Posterior cingulate gyrus (tissue), 11 donors: ENCODE results near the gene ZDHHC9.

ENCODE experiments used
- DNase-seq, 10 donors: peaks; one replicate each; pipeline versions ENCODE4 v3.0.0 to v3.0.0-alpha.2; 2020 to 2021; ENCODE audit warnings: mixed read lengths in 3 of 10
- intact Hi-C: fragments of 100-400 bp; cut with DNase I; formaldehyde crosslinking; loops from one replicate; pipeline ENCODE4 v1.15.1; 2023

The ZDHHC9 gene

DNA sequence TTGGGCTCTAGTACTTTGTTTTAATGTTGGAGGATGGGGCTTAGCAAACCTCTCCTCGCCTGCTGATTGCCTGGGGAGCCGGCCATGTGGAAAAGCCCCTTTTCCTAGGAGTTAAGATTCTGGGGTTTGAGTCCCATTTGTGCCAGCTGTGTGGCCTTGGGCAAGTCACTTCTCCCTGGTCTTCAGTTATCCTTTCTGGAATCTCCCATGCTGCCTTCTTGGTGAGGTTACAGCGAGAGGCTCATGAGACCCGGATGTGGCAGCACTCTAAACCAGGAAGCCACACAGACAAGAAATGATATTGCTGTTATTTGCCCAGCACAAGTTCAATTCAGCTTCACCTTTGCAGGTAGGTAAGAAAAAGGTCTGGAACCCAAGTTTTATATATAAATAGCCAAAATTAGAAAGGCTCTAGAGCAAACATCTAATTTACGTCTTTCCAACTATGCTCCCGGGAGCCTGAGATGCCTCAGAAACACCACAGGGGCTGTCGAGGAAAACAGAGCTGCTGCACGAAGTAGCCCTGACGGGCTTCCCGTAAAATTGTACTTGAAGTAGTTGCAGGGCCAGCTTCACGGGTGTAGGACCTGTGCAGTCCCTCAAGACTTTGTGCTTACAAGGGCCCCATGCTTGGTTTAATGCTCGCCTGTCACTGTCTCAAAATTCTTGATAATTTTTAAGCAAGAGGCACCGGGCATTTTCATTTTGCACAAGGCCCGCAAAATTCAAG, 72.3 kb downstream of the ZDHHC9 start:
- peak in 2 of 10 donors; percentile 56 to 59 for DNase-seq
- intact Hi-C loops: no loop called here

DNA sequence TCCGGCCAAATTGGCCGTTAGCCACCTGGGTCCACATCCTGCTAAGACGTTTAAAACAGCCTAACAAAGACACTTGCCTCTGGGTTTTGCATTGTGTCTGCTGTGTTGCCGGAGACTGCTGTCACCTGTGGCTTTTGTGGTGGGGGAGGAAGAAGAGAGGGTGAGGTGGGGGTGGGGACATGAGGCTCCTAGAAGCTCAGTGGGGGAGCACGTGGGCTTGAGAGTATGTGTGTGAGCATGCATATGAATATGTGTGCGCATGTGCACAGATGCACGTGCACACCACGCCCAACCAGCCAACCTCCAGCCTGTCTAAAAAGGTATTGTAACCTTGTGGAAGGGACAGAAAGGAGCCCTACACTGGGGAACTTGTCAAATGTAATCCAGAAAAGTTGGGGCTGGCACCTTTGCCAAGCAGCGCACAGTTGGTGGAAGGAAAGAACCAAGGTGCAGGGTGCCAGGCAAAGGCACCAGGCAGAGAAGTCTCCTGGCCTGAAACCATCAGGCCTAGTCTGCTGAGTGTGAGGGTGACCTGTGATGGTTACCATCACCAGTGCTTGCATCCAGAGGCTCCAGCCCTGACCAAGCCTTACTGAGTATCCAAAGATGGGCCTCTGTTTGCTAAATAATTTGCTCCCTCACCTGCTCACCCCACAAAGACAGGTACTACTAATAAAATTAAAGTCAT, 74.1 kb downstream of the ZDHHC9 start:
- DNase-seq: peak in 3 of 10 donors; percentile 20 to 28 (median 23)
- intact Hi-C loops: no loop called here

DNA sequence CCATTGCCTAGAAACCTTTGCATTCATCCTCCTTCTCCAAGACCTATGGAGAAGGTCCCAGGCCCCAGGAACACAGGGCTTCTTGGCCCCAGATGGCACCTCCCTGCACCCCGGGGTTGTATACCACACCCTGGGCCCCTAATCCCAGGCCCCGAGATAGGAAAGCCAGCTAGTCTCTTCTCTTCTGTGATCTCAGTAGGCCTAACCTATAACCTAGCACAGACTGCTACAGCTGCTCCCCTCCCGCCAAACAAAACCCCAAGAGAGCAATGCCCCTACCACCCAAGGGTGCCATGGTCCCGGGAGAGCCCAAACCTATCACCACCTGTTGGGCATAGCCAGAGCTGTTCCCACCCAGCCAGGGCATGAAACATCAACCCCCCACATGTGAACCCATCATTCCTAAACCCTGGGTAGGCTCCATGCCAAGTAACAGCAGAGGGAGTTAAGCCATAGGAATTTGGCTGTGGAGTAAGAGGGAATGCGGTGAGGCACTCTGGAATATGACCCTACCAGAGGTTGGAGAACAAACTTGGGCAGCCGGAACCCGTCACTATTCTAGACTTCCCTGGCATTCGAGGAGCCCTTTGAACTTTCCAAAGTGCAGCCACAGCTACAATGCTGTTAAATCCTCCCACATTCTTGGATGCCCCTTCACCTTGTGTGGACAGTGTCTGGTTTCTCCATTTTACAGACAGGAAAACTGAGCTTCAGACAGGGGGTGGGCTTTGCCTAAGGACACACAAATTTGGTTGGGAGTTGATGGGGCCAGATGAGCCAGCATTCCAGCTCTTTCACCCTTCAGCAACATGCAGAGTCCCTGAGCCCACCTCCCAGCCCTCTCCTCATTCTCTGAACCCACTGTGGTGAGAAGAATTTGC, 74.9 kb downstream of the ZDHHC9 start:
- intact Hi-C loops: no loop called here
- DNase-seq: peak in 3 of 10 donors; percentile 10 to 65 (median 50)

DNA sequence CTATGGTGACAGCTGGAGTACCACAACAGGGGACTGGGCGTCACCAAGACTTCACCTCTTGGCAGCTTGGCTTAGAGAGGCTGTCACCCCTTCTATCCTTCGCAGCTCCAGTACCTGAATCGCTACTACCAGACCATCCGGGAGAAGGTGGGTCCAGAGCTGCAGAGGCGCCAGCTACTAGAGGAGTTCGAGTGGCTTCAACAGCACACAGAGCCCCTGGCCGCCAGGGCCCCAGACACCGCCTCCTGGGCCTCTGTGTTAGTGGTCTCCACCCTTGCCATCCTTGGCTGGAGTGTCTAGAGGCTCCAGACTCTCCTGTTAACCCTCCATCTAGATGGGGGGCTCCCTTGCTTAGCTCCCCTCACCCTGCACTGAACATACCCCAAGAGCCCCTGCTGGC, 75.5 kb downstream of the ZDHHC9 start:
- peak in 3 of 10 donors; percentile 33 to 67 (median 53) for DNase-seq
- intact Hi-C loops: no loop called here

GRCh38 chrX:129763666-129764065, 80.0 kb downstream of the ZDHHC9 start:
- no peak for DNase-seq
- intact Hi-C loops: no loop called here

DNA sequence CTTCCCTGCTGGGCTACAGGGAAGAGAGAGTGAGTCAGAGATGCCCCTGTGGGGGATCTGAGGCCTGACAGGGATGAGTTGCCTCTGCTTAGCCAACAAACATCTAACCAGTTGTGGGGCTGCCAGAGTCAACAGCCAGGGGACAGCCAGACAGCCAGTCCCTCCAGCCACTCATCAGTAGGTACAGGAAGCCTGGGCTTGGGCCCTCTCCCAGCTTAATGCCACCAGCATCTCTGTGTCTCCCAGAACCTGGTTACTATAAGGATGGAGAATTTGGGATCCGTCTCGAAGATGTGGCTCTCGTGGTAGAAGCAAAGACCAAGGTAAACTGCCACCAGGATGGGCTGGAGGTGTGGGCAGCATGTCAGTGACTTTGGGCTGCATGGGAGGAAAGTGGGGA, 81.2 kb downstream of the ZDHHC9 start:
- intact Hi-C loops: no loop called here
- peak in 2 of 10 donors; percentile 40 to 81 for DNase-seq

GRCh38 chrX:129761596-129761995, 82.1 kb downstream of the ZDHHC9 start:
- DNase-seq: peak in 3 of 10 donors; percentile 6 to 29 (median 24)
- intact Hi-C loops: no loop called here

- intact Hi-C loops: no loop called here
- DNase-seq: peak in 2 of 10 donors; percentile 8 to 63
Observed at GRCh38 chrX:129760981-129761380, 82.7 kb downstream of the ZDHHC9 start.

- intact Hi-C loops: no loop called here
Observed at GRCh38 chrX:129760155-129760554, 83.5 kb downstream of the ZDHHC9 start.

DNA sequence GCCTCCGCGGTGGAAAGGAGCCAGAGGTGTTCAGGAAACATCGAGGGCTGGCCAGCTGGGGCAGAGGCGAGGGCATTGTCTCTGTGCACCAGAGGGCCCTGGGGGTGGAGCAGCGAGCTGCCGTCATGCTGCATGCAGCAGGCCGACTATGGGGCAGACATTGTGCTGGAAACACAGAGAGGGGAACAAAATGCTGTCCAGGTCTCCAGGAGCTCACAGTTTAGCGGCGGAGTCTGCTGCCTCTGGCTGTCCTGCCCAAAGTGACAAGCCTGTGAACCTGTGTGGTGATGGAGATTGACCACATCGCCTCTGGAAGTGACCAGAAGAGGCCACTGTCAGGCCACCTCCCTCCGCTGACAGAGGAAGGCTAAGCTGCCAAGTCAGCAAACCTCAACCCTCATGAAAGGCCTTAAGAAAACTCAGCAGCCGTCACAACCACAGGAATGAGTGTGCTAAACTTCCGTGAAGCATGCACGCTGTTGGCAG, 84.1 kb downstream of the ZDHHC9 start:
- DNase-seq: peak in 7 of 10 donors; percentile 17 to 90 (median 53)
- intact Hi-C loops: no loop called here

More at GRCh38 chrX:129760155-129760554, 83.5 kb downstream of the ZDHHC9 start:
- DNase-seq: peak in 2 of 10 donors; percentile 12 to 70

DNA sequence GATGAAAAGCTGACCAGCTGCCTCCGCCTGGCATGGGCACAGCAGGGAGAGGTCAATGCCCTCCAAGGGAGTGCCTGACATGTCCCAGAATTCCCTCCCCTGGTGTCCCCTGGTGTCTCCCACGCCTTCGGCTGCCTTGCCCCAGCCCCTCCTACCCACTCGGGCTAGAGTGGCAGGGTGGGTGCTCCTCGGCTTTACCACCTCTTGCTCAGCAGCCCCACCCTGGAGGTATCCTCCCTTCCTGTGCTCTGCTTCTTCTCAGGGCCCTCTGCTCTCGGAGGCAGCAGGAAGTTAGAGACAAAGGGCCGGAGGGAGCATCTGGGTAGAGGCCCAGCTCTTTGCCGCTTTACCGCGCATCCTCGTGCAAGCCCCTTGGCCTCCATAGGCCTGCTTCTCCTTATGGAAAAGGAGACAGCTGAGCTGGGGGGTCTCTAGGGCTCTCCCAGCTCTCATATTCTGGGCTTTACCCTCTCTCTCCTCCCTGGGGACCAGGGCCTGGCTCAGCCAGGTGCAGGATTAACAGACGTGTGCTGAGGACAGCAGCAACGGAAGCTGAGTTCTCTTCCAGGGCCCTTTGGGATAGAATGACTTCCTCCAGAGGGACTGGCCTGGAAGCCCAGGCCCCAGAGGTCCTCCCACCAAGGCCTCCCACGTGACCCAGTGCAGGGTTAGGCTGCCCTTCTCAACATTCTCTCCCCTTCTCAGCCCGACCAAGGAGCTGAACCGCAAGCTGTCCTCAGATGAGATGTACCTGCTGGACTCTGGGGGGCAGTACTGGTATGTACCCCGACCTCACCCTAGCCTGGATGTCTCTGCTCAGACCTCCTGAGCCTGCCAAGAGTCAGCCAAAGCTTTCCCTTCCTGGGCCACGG, 87.7 kb downstream of the ZDHHC9 start:
- DNase-seq: peak in 1 of 10 donors; percentile 76

DNA sequence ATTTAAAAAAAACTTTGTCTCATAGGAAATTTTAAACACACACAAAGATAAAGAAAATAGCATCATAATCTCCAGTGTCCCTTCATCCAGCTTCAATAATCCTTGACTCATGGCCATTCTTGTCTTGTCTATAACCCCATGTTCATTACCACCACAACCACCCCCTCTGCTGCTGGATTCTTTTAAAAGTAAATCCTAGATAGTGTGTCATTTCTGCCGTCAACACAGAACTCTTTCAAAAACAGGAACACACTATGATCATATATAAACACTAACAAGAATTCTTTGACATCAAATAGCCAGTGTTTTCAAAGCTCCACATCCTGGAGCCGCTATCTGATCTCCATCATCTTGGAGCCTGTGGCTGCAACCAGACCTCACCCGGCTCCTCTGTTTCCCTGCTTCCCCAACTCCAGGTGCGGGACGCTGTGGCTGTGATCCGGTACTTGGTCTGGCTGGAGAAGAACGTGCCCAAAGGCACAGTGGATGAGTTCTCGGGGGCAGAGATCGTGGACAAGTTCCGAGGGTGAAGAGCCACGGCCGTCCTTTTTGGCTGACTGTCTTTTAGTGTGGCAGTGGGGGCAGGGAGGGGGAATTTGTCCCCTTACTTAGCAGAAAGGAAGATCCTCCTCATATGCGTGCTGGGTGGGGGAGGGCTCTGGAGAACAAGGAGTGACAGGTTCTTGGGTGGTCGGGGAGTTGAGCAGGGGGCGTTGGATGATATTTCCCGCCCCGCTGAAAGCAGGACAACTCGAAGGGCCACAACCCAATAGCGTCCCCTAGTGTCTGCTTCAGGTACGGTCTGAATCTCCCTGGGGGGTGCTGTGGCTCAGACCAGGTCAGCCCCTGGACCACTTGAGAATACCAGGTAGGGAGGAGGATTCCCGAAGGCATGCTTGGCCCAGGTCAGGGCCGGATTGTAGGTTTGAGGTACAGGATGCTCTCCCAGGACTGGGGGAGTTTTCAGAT, 89.3 kb downstream of the ZDHHC9 start:
- DNase-seq: peak in 1 of 10 donors; percentile 76
- intact Hi-C loops: no loop called here

More for the DNA sequence above, 87.7 kb downstream of the ZDHHC9 start:
- intact Hi-C loops: no loop called here
